Measurements from ENCODE around the gene DEPDC4. TPM values are rescaled to one million over a fixed set of nuclear protein-coding genes. Genes with fewer than 3 reads are reported as not detected.

Gene DEPDC4
- total RNA-seq, 1 experiment from 2014 or later, result 1.4 TPM

DNA sequence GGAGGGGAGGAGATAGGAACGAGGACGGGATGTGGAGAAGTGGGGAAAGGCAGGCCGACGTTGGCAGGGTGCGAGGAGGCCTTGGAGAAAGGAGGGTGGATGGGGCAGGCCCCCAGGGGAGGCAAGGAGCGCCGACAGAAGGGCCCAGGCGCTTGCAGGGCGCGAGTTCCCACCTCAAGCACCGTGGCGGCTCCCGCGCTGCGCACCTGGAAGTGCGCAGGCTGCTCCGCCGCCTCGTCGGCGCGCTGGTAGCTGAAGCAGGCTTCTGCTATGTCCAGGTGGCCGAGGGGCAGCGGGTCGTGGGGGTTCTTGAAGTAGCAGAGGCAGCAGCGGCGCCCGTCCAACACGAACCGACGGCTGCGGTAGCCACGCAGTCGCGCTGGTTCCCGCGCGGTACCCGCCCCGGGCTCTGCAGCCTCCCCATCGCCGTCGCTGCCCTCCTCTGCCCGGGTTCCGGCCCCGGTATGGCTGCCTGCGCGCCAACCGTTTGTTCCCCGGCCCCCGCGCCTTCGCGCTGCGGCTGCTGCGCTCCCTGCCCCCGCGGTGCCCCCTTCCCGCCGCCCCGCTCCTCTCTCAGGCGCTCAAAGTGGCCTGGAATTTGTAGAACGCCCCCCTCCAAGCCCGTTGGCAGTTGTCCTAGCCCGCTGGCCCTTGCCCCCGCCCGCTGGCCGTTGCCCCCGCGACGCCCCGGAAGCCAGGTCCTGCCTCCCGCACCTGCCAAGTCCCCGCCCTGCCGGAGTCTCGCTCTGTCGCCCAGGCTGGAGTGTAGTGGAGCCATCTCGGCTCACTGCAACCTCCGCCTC, 67.3 kb downstream of the DEPDC4 start:
- peak; percentile 69 for DNase-seq (ENCODE audit: unreplicated experiment)
- intact Hi-C loops (cut with micrococcal nuclease), result loop anchor here (1.0 to 5.0 kb wide), 3 partner anchors 57 to 389 kb away; partner anchors contain the start of gene BLTP3B
- Mint-ChIP-seq H3K27ac (ENCODE audit: low read depth, unreplicated experiment) (peak overlapping the region; percentile 93), H3K36me3 (ENCODE audit: insufficient read depth, unreplicated experiment) (peaks cover 25% of the 10 kb centered on the region), H3K4me1 (ENCODE audit: insufficient read depth, unreplicated experiment) (peaks cover 10% of the 10 kb centered on the region), H3K27me3 (ENCODE audit: insufficient read depth, unreplicated experiment) (no peaks in the 10 kb centered on the region), H3K9me3 (ENCODE audit: unreplicated experiment) (no peaks in the 10 kb centered on the region), H3K4me3 (ENCODE audit: unreplicated experiment) (peak overlapping the region; percentile 99)
- ChIA-PET POLR2A (interaction anchor here (0.7 to 3.2 kb wide), 12 partner anchors 11 to 1129 kb away, joined by 3 to 24 read pairs (median 6); partner anchors contain the start of genes DEPDC4, GAS2L3 and SCYL2), CTCF (interaction anchor here (0.5 to 1.6 kb wide), 7 partner anchors 11 to 505 kb away, joined by 3 to 8 read pairs (median 3); no protein-coding TSS in a partner anchor)
- no TSS peak for BruUV-seq (replicated peaks)
- TF ChIP-seq, protein P1, sequence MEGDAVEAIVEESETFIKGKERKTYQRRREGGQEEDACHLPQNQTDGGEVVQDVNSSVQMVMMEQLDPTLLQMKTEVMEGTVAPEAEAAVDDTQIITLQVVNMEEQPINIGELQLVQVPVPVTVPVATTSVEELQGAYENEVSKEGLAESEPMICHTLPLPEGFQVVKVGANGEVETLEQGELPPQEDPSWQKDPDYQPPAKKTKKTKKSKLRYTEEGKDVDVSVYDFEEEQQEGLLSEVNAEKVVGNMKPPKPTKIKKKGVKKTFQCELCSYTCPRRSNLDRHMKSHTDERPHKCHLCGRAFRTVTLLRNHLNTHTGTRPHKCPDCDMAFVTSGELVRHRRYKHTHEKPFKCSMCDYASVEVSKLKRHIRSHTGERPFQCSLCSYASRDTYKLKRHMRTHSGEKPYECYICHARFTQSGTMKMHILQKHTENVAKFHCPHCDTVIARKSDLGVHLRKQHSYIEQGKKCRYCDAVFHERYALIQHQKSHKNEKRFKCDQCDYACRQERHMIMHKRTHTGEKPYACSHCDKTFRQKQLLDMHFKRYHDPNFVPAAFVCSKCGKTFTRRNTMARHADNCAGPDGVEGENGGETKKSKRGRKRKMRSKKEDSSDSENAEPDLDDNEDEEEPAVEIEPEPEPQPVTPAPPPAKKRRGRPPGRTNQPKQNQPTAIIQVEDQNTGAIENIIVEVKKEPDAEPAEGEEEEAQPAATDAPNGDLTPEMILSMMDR (IDR thresholded peaks at IDR 0.05; ENCODE audit: unreplicated experiment), result no peak

DNA sequence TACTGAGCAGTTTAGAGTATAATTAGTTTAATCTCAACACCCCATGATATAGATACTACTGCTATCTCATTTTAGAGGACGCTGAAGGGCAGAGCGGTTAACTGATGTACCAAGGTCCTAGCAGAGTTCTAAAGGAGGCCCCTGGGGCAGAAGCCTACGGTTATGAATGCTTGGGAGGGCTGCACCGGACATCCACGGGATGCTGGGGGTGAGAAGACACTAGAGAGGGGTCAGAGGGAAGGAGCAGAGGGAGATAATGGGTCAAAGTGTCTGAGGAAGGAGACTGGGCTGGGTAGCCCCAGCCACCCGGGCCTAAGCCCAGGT, 67.9 kb downstream of the DEPDC4 start:
- H3K4me3 Mint-ChIP-seq (ENCODE audit: unreplicated experiment), result peak overlapping the region; percentile 99
- TF ChIP-seq, protein P1 (IDR thresholded peaks at IDR 0.05; ENCODE audit: unreplicated experiment), result no peak
- H3K27ac Mint-ChIP-seq (ENCODE audit: low read depth, unreplicated experiment), result peak overlapping the region; percentile 93
- DNase-seq (ENCODE audit: unreplicated experiment), result no peak
- intact Hi-C loops (cut with micrococcal nuclease), result loop anchor here (1.0 kb wide), 1 partner anchor 57 kb away; the partner anchor contains the start of gene BLTP3B
- peaks cover 20% of the 10 kb centered on the region for H3K36me3 Mint-ChIP-seq (ENCODE audit: insufficient read depth, unreplicated experiment)
- no peaks in the 10 kb centered on the region for H3K27me3 Mint-ChIP-seq (ENCODE audit: insufficient read depth, unreplicated experiment)
- CTCF ChIA-PET, result interaction anchor here (0.5 kb wide), 1 partner anchor 506 kb away, joined by 3 read pairs; no protein-coding TSS in a partner anchor
- no peaks in the 10 kb centered on the region for H3K9me3 Mint-ChIP-seq (ENCODE audit: unreplicated experiment)
- peaks cover 10% of the 10 kb centered on the region for H3K4me1 Mint-ChIP-seq (ENCODE audit: insufficient read depth, unreplicated experiment)
- BruUV-seq (replicated peaks), result no TSS peak
- POLR2A ChIA-PET, result interaction anchor here (1.0 kb wide), 1 partner anchor 69 kb away, joined by 3 read pairs; no protein-coding TSS in a partner anchor

GRCh38 chr12:100197486-100197885, 69.4 kb downstream of the DEPDC4 start:
- no TSS peak for BruUV-seq (replicated peaks)
- TF ChIP-seq, protein P1 (IDR thresholded peaks at IDR 0.05; ENCODE audit: unreplicated experiment), result no peak
- H3K36me3 Mint-ChIP-seq (ENCODE audit: insufficient read depth, unreplicated experiment), result peaks cover 13% of the 10 kb centered on the region
- H3K27me3 Mint-ChIP-seq (ENCODE audit: insufficient read depth, unreplicated experiment), result no peaks in the 10 kb centered on the region
- peaks cover 10% of the 10 kb centered on the region for H3K4me1 Mint-ChIP-seq (ENCODE audit: insufficient read depth, unreplicated experiment)
- H3K4me3 Mint-ChIP-seq (ENCODE audit: unreplicated experiment), result no peak overlapping the region
- DNase-seq (ENCODE audit: unreplicated experiment), result no peak
- CTCF ChIA-PET, result interaction anchor here (0.7 kb wide), 1 partner anchor 394 kb away, joined by 3 read pairs; no protein-coding TSS in a partner anchor
- no peak overlapping the region for H3K27ac Mint-ChIP-seq (ENCODE audit: low read depth, unreplicated experiment)
- intact Hi-C loops (cut with micrococcal nuclease), result no loop called here
- H3K9me3 Mint-ChIP-seq (ENCODE audit: unreplicated experiment), result no peaks in the 10 kb centered on the region
- POLR2A ChIA-PET, result no interaction called here

DNA sequence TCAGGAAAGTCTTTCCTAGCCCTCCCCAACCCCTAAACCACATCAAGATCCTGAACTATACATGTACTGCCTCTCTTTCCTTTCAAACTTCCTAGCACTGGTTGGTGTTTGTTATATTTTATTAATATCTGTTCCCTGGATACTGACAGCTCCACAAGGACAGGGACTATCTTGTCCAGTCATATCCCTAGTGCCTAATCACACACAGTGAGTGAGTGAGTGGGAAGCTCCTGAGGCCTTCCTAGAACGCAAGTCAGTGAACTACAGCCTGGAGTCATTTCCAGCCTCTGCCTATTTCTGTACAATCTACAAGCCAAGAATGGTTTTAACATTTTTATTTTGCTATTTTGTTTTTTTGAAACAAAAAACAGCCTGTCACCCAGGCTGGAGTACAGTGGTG, 73.8 kb downstream of the DEPDC4 start:
- H3K36me3 Mint-ChIP-seq (ENCODE audit: insufficient read depth, unreplicated experiment), result peaks cover 26% of the 10 kb centered on the region
- ChIA-PET POLR2A (interaction anchor here (0.6 kb wide), 1 partner anchor 1566 kb away, joined by 4 read pairs; no protein-coding TSS in a partner anchor), CTCF (interaction anchor here (0.6 to 1.2 kb wide), 4 partner anchors 11 to 478 kb away, joined by 3 to 4 read pairs (median 3); no protein-coding TSS in a partner anchor)
- no TSS peak for BruUV-seq (replicated peaks)
- intact Hi-C loops (cut with micrococcal nuclease), result no loop called here
- no peaks in the 10 kb centered on the region for H3K4me1 Mint-ChIP-seq (ENCODE audit: insufficient read depth, unreplicated experiment)
- H3K4me3 Mint-ChIP-seq (ENCODE audit: unreplicated experiment), result no peak overlapping the region
- H3K27ac Mint-ChIP-seq (ENCODE audit: low read depth, unreplicated experiment), result no peak overlapping the region
- TF ChIP-seq, protein P1 (IDR thresholded peaks at IDR 0.05; ENCODE audit: unreplicated experiment), result no peak
- no peak for DNase-seq (ENCODE audit: unreplicated experiment)
- H3K27me3 Mint-ChIP-seq (ENCODE audit: insufficient read depth, unreplicated experiment), result no peaks in the 10 kb centered on the region
- H3K9me3 Mint-ChIP-seq (ENCODE audit: unreplicated experiment), result no peaks in the 10 kb centered on the region

Data from MCF 10A (cell line).